Measurements from ENCODE around the gene CD151. TPM values are rescaled to one million over a fixed set of nuclear protein-coding genes. Genes with fewer than 3 reads are reported as not detected.

CD151 gene
- total RNA-seq, 1 donor from 2014 or later, result 108 TPM

- no peak for TF ChIP-seq CTCF (conservative IDR thresholded peaks at IDR 0.05)
- Mint-ChIP-seq H3K4me1 (peaks cover 15% of the 10 kb centered on the region), H3K4me3 (peak overlapping the region; percentile 98), H3K9me3 (no peaks in the 10 kb centered on the region), H3K36me3 (ENCODE audit: low read depth) (no peaks in the 10 kb centered on the region), H3K27ac (ENCODE audit: unreplicated experiment) (no peak overlapping the region), H3K27me3 (ENCODE audit: low read depth) (no peaks in the 10 kb centered on the region)
- no peak for DNase-seq (ENCODE audit: low read depth, low spot score)
Measured at GRCh38 chr11:796565-797295, 36.0 kb upstream of the CD151 start.

- Mint-ChIP-seq H3K27ac (ENCODE audit: unreplicated experiment) (peak overlapping the region; percentile 92), H3K4me1 (peaks cover 15% of the 10 kb centered on the region), H3K9me3 (no peaks in the 10 kb centered on the region), H3K36me3 (ENCODE audit: low read depth) (no peaks in the 10 kb centered on the region), H3K4me3 (peak overlapping the region; percentile 98), H3K27me3 (ENCODE audit: low read depth) (no peaks in the 10 kb centered on the region)
- DNase-seq (ENCODE audit: low read depth, low spot score), result peak; percentile 61
- TF ChIP-seq CTCF (conservative IDR thresholded peaks at IDR 0.05), result no peak
Measured at GRCh38 chr11:797296-798092, 35.3 kb upstream of the CD151 start.

- TF ChIP-seq CTCF (conservative IDR thresholded peaks at IDR 0.05), result peak; percentile 89
- H3K4me1 Mint-ChIP-seq, result peaks cover 15% of the 10 kb centered on the region
- peak within 1 kb of the TSS; percentile 98 for H3K4me3 Mint-ChIP-seq
- no peaks in the 10 kb centered on the region for H3K36me3 Mint-ChIP-seq (ENCODE audit: low read depth)
- DNase-seq (ENCODE audit: low read depth, low spot score), result peak; percentile 89
- H3K27me3 Mint-ChIP-seq (ENCODE audit: low read depth), result no peaks in the 10 kb centered on the region
- no peaks in the 10 kb centered on the region for H3K9me3 Mint-ChIP-seq
- peak within 1 kb of the TSS; percentile 92 for H3K27ac Mint-ChIP-seq (ENCODE audit: unreplicated experiment)
Measured at GRCh38 chr11:798093-798713, 34.5 kb upstream of the CD151 start, which contains the start of gene SLC25A22. Gene SLC25A22 (minus strand): TSS chr11:798281. CDS start chr11:795006, 3,275 bp downstream.

GRCh38 chr11:799641-800316, 33.0 kb upstream of the CD151 start:
- Mint-ChIP-seq H3K4me3 (peak overlapping the region; percentile 41), H3K9me3 (no peaks in the 10 kb centered on the region), H3K27me3 (ENCODE audit: low read depth) (no peaks in the 10 kb centered on the region), H3K4me1 (peaks cover 15% of the 10 kb centered on the region), H3K36me3 (ENCODE audit: low read depth) (no peaks in the 10 kb centered on the region), H3K27ac (ENCODE audit: unreplicated experiment) (no peak overlapping the region)
- no peak for DNase-seq (ENCODE audit: low read depth, low spot score)
- TF ChIP-seq CTCF (conservative IDR thresholded peaks at IDR 0.05), result no peak

GRCh38 chr11:800473-800872, 32.3 kb upstream of the CD151 start:
- Mint-ChIP-seq H3K4me3 (peak overlapping the region; percentile 41), H3K27ac (ENCODE audit: unreplicated experiment) (no peak overlapping the region), H3K9me3 (no peaks in the 10 kb centered on the region), H3K4me1 (peaks cover 15% of the 10 kb centered on the region), H3K27me3 (ENCODE audit: low read depth) (no peaks in the 10 kb centered on the region), H3K36me3 (ENCODE audit: low read depth) (no peaks in the 10 kb centered on the region)
- TF ChIP-seq CTCF (conservative IDR thresholded peaks at IDR 0.05), result no peak
- DNase-seq (ENCODE audit: low read depth, low spot score), result no peak

All from neural crest cell (in vitro differentiated cells).